HG03135 (cell line): Measurements from ENCODE around the gene NWD2.

Source experiments
- ATAC-seq: cut with Tn5 transposase; IDR thresholded peaks from one replicate; pipeline ENCODE4 v1.9.1; 2021; ENCODE audit warnings: mild to moderate bottlenecking, moderate library complexity; ENCODE audit not compliant: unreplicated experiment

NWD2 gene

DNA sequence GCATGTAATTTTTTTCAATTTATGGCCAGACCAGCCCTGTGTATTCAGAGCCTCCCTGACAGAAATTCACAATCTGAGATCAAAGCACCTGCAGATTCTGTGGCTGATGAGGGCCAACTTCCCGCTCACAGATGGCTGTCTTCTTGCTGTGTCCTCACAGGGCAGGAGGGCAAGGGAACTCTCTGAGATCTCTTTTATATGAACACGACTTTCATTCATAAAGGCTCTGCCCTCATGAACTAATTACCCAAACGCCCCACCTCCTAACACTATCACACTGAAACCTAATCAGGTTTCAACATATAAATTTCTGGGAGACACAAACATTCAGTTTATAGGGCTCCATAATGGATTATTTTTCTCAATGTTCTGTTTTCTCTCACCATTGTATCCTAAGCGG, 192.6 kb downstream of the NWD2 start:
- no peak for ATAC-seq

DNA sequence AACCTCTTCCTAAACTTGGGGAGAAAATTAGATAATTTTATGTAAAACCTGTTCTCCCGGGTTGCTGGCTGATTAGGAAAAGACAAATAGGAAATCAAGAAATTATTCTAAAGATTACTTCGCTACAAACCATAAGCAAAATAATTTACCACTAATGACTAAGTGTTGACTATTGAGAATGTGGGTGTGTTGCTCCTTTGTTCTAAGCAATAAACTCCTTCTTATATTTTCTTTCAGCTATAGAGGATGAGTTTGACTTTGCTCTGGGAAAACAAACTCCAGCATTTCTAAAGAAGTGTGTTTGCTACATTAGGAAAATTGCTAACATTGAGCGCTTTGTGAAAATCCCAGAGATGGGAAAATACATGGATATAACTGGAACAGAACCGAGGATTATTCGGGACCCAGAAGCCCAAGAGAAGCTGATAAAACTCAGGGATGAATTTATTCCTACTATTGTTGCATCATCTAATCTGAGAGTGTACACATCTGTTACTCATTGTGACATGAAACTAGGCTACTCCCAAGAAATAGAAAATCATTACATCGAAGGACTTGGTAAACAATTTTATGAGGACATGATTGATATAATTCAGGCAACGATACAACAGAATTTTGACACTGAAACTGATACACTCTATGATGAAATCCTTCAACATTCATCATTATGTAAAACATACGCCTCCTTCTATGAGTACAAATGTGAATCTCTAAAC, 194.2 kb downstream of the NWD2 start:
- no peak for ATAC-seq

DNA sequence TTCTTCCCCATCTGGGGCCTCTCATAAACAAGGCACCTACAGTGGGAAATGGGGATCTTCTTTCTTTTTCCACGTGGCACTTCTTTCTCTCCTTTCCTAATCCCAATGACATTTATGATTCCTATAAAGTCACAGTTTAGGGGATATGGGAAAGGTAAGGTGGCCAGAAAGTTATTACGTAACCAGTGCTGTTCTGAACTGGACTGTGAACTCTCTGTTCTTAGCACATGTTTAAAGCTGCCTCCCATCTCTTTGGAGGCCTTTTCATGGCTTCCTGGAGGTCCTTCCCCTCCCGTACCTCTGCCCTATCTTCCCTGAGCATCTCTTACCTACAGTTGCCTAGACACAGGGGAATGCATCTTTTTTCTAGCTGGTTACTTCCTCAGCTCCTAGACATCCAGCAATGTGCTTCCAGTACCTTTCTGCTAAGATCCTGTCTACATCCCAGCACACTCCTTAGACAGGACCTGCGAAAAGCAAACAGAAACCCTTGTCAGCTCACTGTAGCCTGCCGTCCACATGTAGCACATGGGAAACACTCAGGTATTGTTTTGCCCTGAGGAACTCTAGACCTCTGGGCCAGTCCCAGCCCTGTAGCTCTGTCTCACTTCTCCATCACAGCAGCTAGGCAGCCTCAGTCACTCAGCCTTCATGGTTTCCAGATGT, 195.4 kb downstream of the NWD2 start:
- no peak for ATAC-seq

DNA sequence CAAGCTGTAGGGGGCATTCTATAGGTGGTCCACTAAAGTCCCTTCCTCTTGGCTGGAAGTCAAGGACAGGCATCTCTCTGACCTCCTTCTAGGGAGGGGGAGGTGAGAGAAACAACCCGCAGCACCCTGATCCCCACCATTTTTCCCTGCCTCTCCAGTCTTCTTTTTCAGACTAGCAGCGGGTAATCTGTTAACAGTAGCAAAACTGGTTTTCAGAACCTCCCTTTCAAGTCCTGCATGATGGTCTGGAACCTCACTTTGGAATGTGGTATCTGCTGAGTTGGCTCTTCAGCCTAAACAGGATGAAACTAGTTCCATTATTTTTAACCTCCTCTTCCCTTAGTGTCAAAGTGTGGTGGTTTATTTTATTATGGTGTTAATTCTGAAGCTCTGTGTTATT, 196.0 kb downstream of the NWD2 start:
- ATAC-seq = no peak

DNA sequence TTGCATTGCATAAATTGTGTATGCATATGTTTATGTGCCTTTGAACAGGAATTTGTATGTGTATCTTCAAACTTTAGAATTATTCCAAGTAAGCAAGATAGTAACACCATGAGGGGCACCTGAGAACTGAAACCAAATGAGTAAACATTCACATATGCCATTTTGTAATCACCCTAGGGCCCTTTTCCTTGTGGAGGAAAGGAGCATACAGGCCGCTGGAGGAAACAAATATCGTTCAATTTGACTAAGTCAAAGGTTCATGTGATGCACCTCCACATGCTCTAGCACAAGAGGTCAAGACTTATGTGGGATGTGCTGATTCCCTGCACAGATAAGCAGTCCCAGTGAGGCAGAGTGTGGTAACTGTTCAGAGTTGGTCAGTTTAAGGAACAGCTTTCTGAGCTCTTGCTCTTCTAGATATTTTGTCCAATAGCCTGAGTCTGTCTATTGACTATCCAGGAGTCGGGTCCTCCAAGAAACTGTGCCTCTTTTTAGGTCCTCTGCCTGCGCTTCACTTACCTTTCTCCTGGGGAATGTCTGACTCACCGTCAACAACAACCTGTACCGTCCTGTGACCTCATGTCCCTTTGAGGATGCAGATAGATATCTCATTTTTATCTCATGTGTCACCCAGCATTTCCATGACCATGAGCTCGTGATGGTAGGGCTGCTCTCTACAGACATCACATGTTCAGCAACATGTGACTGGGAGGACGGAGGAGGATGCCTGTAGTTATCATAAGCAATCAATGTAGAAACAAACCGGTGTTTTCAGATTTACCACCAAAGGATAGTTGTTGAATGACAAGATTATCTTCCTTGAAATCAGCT, 196.9 kb downstream of the NWD2 start:
- no peak for ATAC-seq

DNA sequence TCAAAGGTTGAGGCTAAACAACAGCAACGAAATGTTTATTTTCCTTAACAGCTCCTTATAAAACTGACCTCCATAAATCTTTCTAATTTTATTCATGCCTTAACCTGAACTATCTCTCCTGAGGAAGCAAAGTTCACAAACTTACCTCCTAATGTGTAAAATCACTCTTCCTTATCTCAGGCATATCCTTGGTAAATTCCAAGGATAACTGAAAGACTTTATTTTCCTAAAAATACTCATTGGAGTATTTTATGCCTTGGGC, 197.4 kb downstream of the NWD2 start:
- no peak for ATAC-seq

DNA sequence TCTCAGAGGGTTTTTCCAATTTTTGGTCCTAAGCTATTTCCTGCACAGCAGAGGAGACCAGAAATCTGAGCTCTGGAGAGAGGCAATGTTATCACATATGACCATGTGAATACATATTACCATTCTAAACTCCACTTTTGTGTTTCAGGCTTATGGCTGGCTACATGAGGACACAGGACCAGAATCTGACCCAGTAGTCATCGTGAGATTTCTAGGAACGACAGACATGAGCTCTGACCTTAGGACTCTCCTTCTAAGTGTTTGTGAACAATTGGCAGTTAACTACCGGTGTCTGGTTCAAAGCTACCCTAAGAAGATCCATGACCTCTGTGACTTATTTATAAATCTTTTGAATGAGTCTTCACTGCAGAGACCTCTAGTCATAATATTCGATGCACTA, 198.6 kb downstream of the NWD2 start:
- no peak for ATAC-seq

DNA sequence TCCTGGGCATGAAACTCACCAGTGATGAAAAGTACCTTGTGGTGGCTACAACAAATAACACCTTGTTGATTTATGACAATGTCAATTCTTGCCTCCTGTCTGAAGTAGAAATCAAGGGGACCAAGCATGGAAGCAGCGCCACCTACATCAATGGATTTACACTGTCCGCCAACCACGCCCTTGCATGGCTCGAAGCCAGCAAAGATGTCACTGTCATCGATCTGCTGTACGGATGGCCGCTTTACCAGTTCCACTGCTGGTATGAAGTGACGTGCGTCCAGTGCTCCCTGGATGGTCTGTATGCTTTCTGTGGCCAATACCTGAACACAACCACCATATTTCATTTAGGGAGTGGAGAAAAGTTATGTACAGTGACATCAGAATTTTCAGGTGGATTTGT, 200.5 kb downstream of the NWD2 start:
- ATAC-seq = no peak

DNA sequence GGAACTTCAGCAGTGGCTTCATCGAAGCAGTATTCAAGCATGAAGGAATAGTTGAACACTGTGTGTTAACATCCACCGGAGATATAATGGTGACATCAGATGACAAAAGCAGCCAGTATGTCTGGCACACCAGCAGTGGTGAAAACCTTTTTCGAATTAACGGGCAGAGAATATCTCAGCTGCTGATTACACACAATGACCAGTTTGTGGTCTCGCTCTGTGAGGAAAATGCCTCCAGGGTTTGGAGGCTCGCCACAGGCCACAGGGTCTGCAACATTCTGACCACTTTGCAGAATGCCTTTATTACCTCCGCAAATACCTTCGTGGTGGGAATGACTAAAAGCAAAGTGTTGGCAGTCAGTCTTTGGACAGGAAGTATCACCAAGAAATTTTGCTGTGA, 201.5 kb downstream of the NWD2 start:
- no peak for ATAC-seq

DNA sequence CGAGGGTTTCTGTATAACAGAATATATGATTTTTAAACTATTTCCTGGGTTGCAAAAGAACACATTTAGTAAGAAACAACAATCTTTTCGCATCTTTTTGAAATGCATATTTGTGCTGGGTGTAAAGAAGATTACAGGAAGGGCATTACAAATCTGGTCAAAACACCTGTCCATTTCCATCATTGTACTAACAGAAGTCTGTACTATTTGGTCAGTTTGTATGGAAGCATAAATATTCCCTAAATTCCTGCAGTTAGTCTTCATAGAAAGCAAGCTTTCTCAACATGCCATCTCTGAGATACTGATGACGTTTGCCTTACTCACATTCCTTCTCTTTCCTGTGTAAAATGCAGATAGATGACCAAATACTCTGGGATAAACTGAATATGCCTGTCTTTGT, 203.3 kb downstream of the NWD2 start:
- no peak for ATAC-seq

DNA sequence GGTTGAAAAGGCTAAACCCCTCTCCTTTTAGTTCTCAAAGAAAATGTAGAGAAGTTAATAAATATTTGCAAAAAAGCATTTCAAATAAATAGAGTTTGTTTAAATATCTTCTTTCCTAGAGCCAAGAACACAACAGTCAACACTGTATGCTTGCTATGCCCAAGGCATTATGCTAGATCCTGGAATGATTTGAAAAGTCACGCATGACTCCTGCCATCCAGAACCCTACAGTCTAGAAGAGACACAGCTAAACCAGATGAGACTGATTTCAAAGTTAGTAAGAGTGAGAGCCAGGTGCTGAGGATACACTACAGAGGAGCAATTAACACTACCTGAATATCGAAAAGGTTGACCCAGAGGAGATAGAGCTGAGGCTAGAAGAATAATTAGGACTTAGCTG, 205.8 kb downstream of the NWD2 start:
- no peak for ATAC-seq

DNA sequence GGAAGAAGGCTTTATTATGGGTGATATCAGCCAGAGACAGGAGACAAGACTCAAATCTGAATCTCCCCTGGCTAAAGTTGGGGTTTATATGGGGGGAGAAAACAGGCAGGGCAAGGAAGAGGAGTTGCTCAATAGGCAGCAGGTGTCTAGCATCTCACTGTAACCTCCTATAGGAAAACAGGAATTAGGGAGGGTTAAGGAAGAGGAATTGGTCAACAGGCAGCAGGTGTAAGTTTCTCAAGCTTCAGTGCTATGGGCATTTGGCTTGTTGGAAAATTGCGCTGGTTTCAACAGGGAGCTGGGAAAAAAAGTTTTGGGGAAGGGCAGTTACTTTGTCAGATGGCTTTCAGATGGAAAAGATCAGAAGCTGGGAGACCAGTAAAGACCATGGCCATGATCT, 206.4 kb downstream of the NWD2 start:
- no peak for ATAC-seq

DNA sequence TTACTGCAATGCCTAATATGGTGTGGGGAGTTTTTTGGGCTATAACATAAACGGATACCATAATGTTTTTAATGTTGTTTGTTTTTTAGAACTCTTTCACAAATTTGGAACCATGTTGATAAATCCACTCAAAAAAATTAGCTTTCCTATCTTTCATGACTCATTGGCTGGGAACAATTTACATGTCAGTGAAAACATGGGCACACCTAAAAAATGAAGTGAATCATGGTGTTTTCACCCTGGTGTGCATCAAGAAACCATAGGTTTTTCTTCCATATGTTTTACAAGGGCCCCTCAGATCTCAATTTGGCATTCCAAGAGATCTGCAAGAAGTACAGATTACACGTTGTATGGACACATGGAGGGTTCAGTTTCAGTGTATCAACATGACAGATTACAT, 207.1 kb downstream of the NWD2 start:
- ATAC-seq = no peak

DNA sequence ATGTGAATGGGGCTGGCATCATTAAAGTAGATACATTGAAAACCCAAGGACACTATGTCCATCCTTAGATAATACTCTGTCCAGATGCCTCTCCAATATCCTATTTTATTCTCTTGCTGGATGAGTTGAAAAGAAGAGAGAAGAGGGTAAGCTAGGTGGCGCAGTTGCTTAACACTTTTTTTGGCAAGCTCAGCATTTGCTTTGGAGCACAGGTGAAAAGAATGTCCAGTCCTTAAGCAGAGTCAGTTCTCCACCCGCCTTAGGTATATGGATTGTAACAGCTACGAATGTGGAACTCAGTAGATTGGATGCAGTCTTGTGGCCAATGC, 208.4 kb downstream of the NWD2 start:
- peak; percentile 64 for ATAC-seq

DNA sequence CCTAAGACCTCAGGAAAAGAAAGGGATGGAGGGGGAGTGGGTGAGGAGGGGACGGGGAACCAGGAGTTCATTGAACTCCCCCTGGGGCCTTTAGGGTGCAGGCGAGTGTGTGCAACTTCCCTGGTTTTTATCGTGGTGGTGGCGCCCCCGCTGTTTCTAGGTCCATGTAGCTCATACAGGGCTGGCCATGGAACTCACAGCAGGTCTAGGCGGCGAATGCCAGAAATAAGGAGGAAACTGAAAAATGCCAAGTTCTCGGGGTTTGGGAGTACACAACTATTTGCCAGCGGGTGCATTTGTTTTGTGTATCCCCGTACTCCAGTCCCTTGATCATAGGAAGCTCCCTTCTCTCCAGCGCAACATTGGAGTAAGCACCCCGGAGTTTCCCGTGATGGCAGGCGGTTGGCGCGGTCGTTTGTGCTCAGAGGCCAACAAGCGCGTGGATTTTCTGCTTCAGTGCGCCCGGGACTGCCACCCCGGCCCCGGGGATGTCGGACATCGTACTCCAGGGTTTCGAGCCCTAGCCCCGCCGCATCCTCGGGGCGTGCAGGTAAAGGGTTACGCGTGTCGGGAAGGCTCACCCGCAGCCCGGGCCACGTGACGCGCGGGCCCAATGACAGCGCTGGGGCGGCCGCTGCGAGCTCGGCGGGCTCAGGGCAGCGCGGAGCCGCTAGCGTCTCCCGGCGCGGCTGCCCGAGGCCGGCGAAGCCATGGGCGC, 208.9 kb downstream of the NWD2 start:
- peak; percentile 23 for ATAC-seq

DNA sequence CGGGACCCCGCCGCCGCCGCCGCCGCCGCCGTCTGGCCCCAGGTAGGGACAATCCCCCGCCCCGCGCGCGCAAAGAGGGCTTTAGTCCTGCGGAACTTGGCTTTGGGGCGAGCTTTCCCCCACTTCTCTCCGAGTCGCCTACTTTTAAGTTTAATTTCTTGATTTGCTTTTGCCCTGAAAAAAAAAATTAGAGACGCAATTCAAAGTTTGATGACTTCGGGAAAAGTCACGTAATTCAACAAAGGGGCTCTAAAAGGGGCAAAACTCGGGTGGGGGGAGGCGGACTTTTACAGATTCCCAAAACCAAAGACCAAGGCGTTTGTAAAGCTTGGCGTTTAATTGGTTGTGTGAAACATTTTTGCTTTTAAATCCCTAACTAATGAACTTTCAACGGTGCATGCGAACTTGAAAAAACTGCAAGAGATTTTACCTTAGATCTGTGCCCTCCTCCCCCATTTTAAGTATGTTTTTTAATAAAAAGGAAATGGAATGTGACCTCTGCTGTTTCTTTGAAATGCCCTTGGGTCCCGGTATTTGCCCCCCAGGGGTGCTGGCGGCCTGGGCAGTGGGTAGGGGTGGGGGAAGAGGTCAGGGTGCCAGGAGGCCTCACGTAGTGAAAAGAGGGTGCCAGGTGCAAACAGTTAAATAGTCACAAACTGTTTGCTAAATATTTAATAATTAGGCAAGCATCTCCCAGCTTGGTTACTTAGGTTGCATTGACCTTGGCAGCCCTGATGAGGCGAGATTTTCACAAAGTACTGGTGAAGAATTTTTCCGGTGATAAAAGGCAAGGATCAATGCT, 209.7 kb downstream of the NWD2 start:
- ATAC-seq = no peak

DNA sequence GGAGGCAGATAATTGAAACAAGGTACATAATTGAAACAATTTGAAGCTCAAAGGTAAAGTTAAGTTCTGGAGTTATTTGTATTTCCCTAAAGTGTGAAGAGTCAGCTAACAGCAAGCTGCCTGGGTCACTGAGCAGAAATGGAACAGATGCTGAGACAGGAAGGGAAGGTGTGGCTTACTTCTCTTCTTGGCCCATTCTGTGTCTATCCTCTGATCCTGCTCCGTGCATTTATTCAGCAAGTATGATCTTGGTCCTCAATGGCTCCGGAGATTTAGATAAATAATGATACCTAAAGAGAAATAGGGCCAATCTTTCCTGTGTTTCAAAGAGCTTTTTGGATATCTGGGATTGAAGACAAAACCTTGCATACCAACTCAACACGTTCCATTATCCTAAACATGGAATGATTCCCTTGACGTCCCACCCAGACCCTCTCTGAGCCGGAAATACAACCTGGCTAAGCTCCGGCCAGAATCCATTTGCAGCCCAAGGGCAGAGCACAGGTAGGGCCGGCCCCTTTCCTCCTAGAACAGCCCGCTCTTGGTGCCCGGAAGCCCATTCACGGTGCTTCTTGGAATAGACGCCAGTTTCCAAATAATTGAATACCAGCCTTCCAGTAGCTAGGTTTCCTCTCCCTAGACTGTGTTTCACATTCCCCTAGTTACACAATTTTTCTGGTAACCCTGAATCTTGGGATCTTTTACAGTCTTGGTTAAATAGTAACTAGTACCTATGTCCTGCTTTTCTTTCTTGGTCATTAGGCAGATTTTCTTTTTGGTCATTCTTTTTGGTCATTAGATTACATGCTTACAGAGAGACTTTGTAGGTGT, 211.0 kb downstream of the NWD2 start:
- ATAC-seq = no peak

DNA sequence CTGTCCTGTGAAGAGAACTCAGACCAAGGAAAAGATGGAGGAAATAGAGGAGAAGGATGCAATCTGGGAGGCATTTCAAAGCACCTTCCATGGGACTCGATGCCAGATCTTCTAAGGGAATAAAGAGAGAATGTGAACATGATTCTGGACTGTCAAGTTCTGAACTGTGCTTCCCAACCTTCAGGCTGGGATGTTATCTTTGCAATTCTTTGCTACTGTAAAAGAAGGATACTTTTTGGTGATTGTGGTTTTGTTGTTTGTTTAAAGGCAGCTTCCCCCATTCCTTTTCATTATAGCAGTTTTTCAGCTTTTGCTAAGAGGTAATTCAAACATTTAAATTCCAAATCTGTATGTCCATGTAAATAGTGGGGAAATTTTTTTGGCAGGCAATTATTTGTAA, 217.3 kb downstream of the NWD2 start:
- ATAC-seq = no peak

DNA sequence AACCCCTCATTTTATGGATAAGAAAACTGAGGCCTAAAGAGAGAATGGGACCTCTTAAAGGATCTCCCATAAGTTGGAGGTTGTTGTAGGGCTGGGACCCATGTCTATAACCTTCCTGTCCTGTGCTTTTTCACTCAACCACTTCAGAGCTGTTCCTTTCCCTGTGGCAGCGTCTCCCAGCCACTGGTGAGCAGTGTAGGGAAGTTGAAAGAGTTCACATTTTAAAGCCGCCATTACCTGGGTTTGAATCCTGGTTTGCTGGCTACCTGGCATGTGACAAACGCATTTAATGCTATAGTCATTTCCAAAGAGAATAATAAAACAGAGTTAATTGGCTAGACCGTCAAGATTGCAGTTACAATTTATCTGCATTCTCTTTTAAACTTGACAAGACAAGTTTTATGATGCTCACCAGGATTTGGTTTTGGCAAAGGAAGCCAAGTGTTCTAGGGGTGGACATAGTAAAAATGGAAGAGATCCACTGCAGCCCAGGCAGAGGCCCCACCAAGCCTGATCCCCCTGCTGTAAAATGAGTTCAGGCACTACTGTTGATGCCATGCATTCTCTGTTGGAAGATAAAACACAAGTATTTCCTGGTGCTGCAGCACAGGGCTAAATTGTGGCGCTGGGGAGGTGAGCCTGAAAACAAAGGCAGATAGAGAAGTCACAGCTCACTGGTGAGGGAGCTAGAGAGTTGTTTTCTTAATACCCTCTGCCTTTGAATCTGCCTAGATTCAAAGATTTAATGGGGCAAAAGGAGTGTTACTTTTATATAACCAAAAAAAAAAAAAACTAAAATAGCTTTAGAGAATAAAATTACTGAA, 218.7 kb downstream of the NWD2 start:
- no peak for ATAC-seq
